ENCODE measurements around the gene NAA60. TPM values are rescaled to one million over a fixed set of nuclear protein-coding genes. Genes with fewer than 3 reads are reported as not detected.
A peak's percentile ranks its signal among the peaks of the same experiment; 100 is the strongest.

The NAA60 gene
- total and polyA plus RNA-seq, 5 donors from 2014 or later, result 38.8 to 50.0 (median 44.8) TPM

- peak overlapping the region; percentile 61 for H3K27ac ChIP-seq (ENCODE audit: insufficient read depth, low read length, poor library complexity, severe bottlenecking)
- no peaks in the 10 kb centered on the region for H3K9me3 ChIP-seq (ENCODE audit: control insufficient read depth in 2 of 2, low read length in 2 of 2)
- H3K4me3 ChIP-seq (ENCODE audit: low read depth, low read length), result no peak overlapping the region
- ATAC-seq (ENCODE audit: low read depth in 2 of 2), result peak; percentile 45
- peak overlapping the region in 2 of 4 donors; percentile 39 to 64 for H3K4me3 Mint-ChIP-seq
- peaks cover 8% of the 10 kb centered on the region for H3K4me1 ChIP-seq (ENCODE audit: control insufficient read depth, insufficient read depth, low read length, poor library complexity, severe bottlenecking)
- peak in 2 of 3 donors; percentile 32 to 56 for DNase-seq
- peaks cover 8 to 23% (median 11%) of the 10 kb centered on the region in 4 donors for H3K4me1 Mint-ChIP-seq
- peaks cover 26% of the 10 kb centered on the region for H3K36me3 Mint-ChIP-seq
- H3K27ac Mint-ChIP-seq, result peak overlapping the region; percentile 48 to 92 (median 78)
- no peaks in the 10 kb centered on the region for H3K27me3 Mint-ChIP-seq
- H3K36me3 ChIP-seq (ENCODE audit: control insufficient read depth, insufficient read depth, low read length), result peaks cover 45% of the 10 kb centered on the region
- no peaks in the 10 kb centered on the region for H3K9me3 Mint-ChIP-seq
- no peaks in the 10 kb centered on the region for H3K27me3 ChIP-seq (ENCODE audit: control insufficient read depth, insufficient read depth, low read length)
These were observed 36.3 kb downstream of the NAA60 start for GRCh38 chr16:3479654-3480216.

- Histone ChIP-seq H3K4me3 (ENCODE audit: low read depth, low read length) (no peak overlapping the region), H3K9me3 (ENCODE audit: control insufficient read depth in 2 of 2, low read length in 2 of 2) (no peaks in the 10 kb centered on the region), H3K4me1 (ENCODE audit: control insufficient read depth, insufficient read depth, low read length, poor library complexity, severe bottlenecking) (peaks cover 8% of the 10 kb centered on the region), H3K27me3 (ENCODE audit: control insufficient read depth, insufficient read depth, low read length) (no peaks in the 10 kb centered on the region), H3K27ac (ENCODE audit: insufficient read depth, low read length, poor library complexity, severe bottlenecking) (no peak overlapping the region), H3K36me3 (ENCODE audit: control insufficient read depth, insufficient read depth, low read length) (peaks cover 59% of the 10 kb centered on the region)
- DNase-seq (no peak), ATAC-seq (ENCODE audit: low read depth in 2 of 2) (no peak)
- Mint-ChIP-seq H3K4me1 (peaks cover 8 to 23% (median 11%) of the 10 kb centered on the region in 4 donors), H3K4me3 (peak overlapping the region in 1 of 4 donors; percentile 7), H3K27ac (peak overlapping the region in 2 of 3 donors; percentile 62 to 73), H3K36me3 (peaks cover 26% of the 10 kb centered on the region), H3K27me3 (no peaks in the 10 kb centered on the region), H3K9me3 (no peaks in the 10 kb centered on the region)
These were observed 37.6 kb downstream of the NAA60 start for GRCh38 chr16:3480901-3481695.

DNA sequence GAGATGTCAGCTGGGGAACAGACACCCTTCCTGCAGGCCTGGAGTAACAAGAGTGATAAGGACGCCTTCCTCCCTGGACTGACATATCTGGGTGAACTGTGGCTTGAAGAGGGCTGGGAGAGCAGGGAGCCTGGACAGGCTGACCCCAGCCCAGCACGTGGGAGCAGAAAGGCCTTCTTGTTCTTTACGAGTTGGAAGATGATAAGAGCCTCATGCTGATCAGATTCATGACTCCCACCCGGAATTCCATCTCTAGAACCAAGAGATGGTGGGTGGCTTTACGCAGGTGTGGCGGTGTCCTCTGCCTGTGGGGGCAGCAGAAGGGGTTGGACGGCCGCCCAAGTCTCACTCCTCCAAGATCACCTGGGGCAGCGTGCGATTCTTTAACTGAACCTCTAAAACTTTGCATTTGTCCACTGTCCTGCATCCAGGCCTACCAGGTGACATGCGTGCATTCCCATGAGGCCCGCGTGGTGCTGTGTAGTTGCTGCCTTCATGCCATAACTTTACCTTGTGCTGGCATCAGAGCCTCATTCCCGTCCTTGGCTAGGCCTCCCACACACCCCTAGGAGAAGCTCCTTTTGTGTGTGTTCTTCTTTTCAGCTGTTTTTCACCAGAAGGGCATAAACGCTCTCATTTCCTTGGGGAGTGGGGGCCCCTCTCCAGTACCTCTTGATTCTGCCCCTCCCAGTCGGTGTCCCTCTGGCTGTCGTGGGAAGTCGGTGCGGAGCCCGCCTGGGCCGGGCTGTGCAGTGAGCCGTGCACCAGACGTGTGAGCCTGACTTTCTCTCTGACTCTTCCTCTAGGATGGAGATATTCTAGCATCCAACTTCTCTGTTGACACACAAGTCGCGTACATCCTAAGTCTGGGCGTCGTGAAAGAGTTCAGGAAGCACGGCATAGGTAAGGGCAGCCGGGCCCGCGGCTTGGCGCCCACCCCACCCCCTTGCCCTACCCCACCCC, 38.5 kb downstream of the NAA60 start:
- no peak overlapping the region for H3K4me3 ChIP-seq (ENCODE audit: low read depth, low read length)
- H3K27ac ChIP-seq (ENCODE audit: insufficient read depth, low read length, poor library complexity, severe bottlenecking), result no peak overlapping the region
- Mint-ChIP-seq H3K4me1 (peaks cover 8 to 23% (median 11%) of the 10 kb centered on the region in 4 donors), H3K4me3 (no peak overlapping the region), H3K27ac (peak overlapping the region in 1 of 3 donors; percentile 62), H3K36me3 (peaks cover 27% of the 10 kb centered on the region), H3K27me3 (no peaks in the 10 kb centered on the region), H3K9me3 (no peaks in the 10 kb centered on the region)
- DNase-seq, result no peak
- no peak for ATAC-seq (ENCODE audit: low read depth in 2 of 2)
- peaks cover 65% of the 10 kb centered on the region for H3K36me3 ChIP-seq (ENCODE audit: control insufficient read depth, insufficient read depth, low read length)
- H3K27me3 ChIP-seq (ENCODE audit: control insufficient read depth, insufficient read depth, low read length), result no peaks in the 10 kb centered on the region
- peaks cover 8% of the 10 kb centered on the region for H3K4me1 ChIP-seq (ENCODE audit: control insufficient read depth, insufficient read depth, low read length, poor library complexity, severe bottlenecking)
- no peaks in the 10 kb centered on the region for H3K9me3 ChIP-seq (ENCODE audit: control insufficient read depth in 2 of 2, low read length in 2 of 2)

DNA sequence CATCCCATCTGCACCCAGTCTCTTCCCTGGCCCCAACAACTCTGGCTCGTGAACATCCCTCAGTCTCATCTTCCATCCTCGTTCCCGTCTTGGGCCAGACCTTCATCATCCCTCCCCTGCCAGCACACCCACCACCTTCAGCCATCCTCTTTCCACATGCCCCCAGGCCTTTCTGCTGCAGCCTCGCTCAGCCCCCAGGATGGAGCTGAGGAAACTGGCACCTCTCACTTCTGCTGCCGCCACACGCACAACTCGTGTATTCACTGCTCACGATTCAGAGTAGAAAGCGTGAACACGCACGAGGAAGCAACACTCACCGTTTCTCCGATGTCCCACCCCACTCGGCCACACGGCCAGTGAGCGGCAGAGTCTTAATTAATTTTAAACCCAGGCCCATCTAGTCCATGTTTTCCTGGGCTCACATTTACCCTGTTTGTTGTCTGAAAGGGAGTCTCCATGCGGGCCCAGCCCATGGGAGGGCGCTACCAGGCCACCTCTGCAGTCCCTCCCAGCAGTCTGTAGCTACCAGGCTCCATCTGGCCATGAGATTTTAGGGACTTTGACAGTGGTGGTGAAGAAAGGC, 39.3 kb downstream of the NAA60 start:
- Histone ChIP-seq H3K36me3 (ENCODE audit: control insufficient read depth, insufficient read depth, low read length) (peaks cover 65% of the 10 kb centered on the region), H3K4me1 (ENCODE audit: control insufficient read depth, insufficient read depth, low read length, poor library complexity, severe bottlenecking) (peaks cover 8% of the 10 kb centered on the region), H3K27me3 (ENCODE audit: control insufficient read depth, insufficient read depth, low read length) (no peaks in the 10 kb centered on the region), H3K4me3 (ENCODE audit: low read depth, low read length) (no peak overlapping the region), H3K27ac (ENCODE audit: insufficient read depth, low read length, poor library complexity, severe bottlenecking) (no peak overlapping the region), H3K9me3 (ENCODE audit: control insufficient read depth in 2 of 2, low read length in 2 of 2) (no peaks in the 10 kb centered on the region)
- no peak for ATAC-seq (ENCODE audit: low read depth in 2 of 2)
- peaks cover 25% of the 10 kb centered on the region for H3K36me3 Mint-ChIP-seq
- H3K27me3 Mint-ChIP-seq, result no peaks in the 10 kb centered on the region
- H3K4me3 Mint-ChIP-seq, result no peak overlapping the region
- H3K4me1 Mint-ChIP-seq, result peaks cover 8 to 19% (median 10%) of the 10 kb centered on the region in 4 donors
- H3K9me3 Mint-ChIP-seq, result no peaks in the 10 kb centered on the region
- H3K27ac Mint-ChIP-seq, result no peak overlapping the region
- DNase-seq, result no peak

GRCh38 chr16:3484318-3485096, 41.0 kb downstream of the NAA60 start:
- no peaks in the 10 kb centered on the region for H3K9me3 Mint-ChIP-seq
- no peak for DNase-seq
- Histone ChIP-seq H3K4me1 (ENCODE audit: control insufficient read depth, insufficient read depth, low read length, poor library complexity, severe bottlenecking) (peaks cover 3% of the 10 kb centered on the region), H3K27me3 (ENCODE audit: control insufficient read depth, insufficient read depth, low read length) (no peaks in the 10 kb centered on the region), H3K9me3 (ENCODE audit: control insufficient read depth in 2 of 2, low read length in 2 of 2) (no peaks in the 10 kb centered on the region), H3K4me3 (ENCODE audit: low read depth, low read length) (no peak overlapping the region), H3K27ac (ENCODE audit: insufficient read depth, low read length, poor library complexity, severe bottlenecking) (no peak overlapping the region), H3K36me3 (ENCODE audit: control insufficient read depth, insufficient read depth, low read length) (peaks cover 57% of the 10 kb centered on the region)
- no peak for ATAC-seq (ENCODE audit: low read depth in 2 of 2)
- peaks cover 5 to 10% (median 6%) of the 10 kb centered on the region in 4 donors for H3K4me1 Mint-ChIP-seq
- H3K36me3 Mint-ChIP-seq, result peaks cover 25% of the 10 kb centered on the region
- H3K4me3 Mint-ChIP-seq, result no peak overlapping the region
- H3K27ac Mint-ChIP-seq, result no peak overlapping the region
- H3K27me3 Mint-ChIP-seq, result no peaks in the 10 kb centered on the region

- H3K9me3 ChIP-seq (ENCODE audit: control insufficient read depth in 2 of 2, low read length in 2 of 2), result no peaks in the 10 kb centered on the region
- Mint-ChIP-seq H3K27ac (no peak overlapping the region), H3K4me3 (no peak overlapping the region), H3K27me3 (no peaks in the 10 kb centered on the region), H3K4me1 (peaks cover 0 to 3% (median under 1%) of the 10 kb centered on the region in 4 donors), H3K9me3 (no peaks in the 10 kb centered on the region), H3K36me3 (peaks cover 25% of the 10 kb centered on the region)
- no peak overlapping the region for H3K27ac ChIP-seq (ENCODE audit: insufficient read depth, low read length, poor library complexity, severe bottlenecking)
- H3K4me1 ChIP-seq (ENCODE audit: control insufficient read depth, insufficient read depth, low read length, poor library complexity, severe bottlenecking), result no peaks in the 10 kb centered on the region
- H3K27me3 ChIP-seq (ENCODE audit: control insufficient read depth, insufficient read depth, low read length), result no peaks in the 10 kb centered on the region
- H3K36me3 ChIP-seq (ENCODE audit: control insufficient read depth, insufficient read depth, low read length), result peaks cover 57% of the 10 kb centered on the region
- no peak overlapping the region for H3K4me3 ChIP-seq (ENCODE audit: low read depth, low read length)
- DNase-seq (no peak), ATAC-seq (ENCODE audit: low read depth in 2 of 2) (no peak)
These were observed 41.7 kb downstream of the NAA60 start for GRCh38 chr16:3485097-3485745.
